Hepatocyte (in vitro differentiated cells): ENCODE data around the gene CCDC102A.

Source experiments
- EZH2phosphoT487 ChIP-seq: fragments of 200-600 bp; sonication (generic); IDR thresholded peaks from one replicate; pipeline ENCODE4 v1.6.1; 2018; ENCODE audit warnings: antibody characterized with exemption, mild to moderate bottlenecking, low read depth, moderate library complexity; ENCODE audit not compliant: unreplicated experiment, severe bottlenecking
- TF ChIP-seq, protein P1 (sequence below): fragments of 200-600 bp; sonication (generic); IDR thresholded peaks from 2 replicates; pipeline ENCODE4 v1.5.1; 2016; ENCODE audit warnings: antibody characterized with exemption, mild to moderate bottlenecking; ENCODE audit not compliant: poor library complexity

GRCh38 chr16:57574646-57575467, 38.5 kb upstream of the CCDC102A start:
- TF ChIP-seq, protein P1, sequence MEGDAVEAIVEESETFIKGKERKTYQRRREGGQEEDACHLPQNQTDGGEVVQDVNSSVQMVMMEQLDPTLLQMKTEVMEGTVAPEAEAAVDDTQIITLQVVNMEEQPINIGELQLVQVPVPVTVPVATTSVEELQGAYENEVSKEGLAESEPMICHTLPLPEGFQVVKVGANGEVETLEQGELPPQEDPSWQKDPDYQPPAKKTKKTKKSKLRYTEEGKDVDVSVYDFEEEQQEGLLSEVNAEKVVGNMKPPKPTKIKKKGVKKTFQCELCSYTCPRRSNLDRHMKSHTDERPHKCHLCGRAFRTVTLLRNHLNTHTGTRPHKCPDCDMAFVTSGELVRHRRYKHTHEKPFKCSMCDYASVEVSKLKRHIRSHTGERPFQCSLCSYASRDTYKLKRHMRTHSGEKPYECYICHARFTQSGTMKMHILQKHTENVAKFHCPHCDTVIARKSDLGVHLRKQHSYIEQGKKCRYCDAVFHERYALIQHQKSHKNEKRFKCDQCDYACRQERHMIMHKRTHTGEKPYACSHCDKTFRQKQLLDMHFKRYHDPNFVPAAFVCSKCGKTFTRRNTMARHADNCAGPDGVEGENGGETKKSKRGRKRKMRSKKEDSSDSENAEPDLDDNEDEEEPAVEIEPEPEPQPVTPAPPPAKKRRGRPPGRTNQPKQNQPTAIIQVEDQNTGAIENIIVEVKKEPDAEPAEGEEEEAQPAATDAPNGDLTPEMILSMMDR = no peak
- no peak for TF ChIP-seq EZH2phosphoT487
